Activated naive CD4-positive, alpha-beta T cell treated with anti-CD3 and anti-CD28 coated beads, Interleukin-2, amount 50 U/mL, for 72 hours (primary cell): ENCODE data around the gene TMCO4. TPM values are rescaled to one million over a fixed set of nuclear protein-coding genes. Genes with fewer than 3 reads are reported as not detected.

Source experiments
- ATAC-seq, 2 donors: fragments of 150-1000 bp; cut with Tn5 transposase; 2 replicates each; pipeline ENCODE4 v1.10.0; 2021; ENCODE audit warnings: mild to moderate bottlenecking in 2 of 2, moderate library complexity in 2 of 2
- DNase-seq, 2 donors: peaks; one replicate each; pipeline ENCODE4 v3.0.0; 2021 to 2022; ENCODE audit warnings: low spot score in 2 of 2
- H3K27ac Mint-ChIP-seq, 2 donors: one replicate each; pipeline ENCODE4 v1.8.0; 2022; ENCODE audit warnings: mild to moderate bottlenecking in 2 of 2, mixed read lengths in 2 of 2
- H3K36me3 Mint-ChIP-seq, 2 donors: one replicate each; pipeline ENCODE4 v1.8.0; 2022; ENCODE audit warnings: mixed read lengths in 2 of 2
- H3K9me3 Mint-ChIP-seq, 2 donors: one replicate each; pipeline ENCODE4 v1.8.0; 2022; ENCODE audit warnings: mixed read lengths in 2 of 2
- total RNA-seq, 2 donors: library from RNA; stranded (reverse); gene quantifications; one replicate each; pipeline ENCODE4 v1.2.3, GENCODE V29; 2022

The TMCO4 gene
- total RNA-seq, 2 donors from 2014 or later: 6.9 to 18.7 TPM

GRCh38 chr1:19654886-19655717 is 144.6 kb downstream of the TMCO4 start:
- H3K9me3 Mint-ChIP-seq: no peaks in the 10 kb centered on the region
- DNase-seq: no peak
- no peak overlapping the region for H3K27ac Mint-ChIP-seq
- no peaks in the 10 kb centered on the region for H3K36me3 Mint-ChIP-seq
- no peak for ATAC-seq

GRCh38 chr1:19654386-19654785 is 145.3 kb downstream of the TMCO4 start:
- Mint-ChIP-seq H3K27ac (no peak overlapping the region), H3K9me3 (no peaks in the 10 kb centered on the region), H3K36me3 (no peaks in the 10 kb centered on the region)
- no peak for ATAC-seq
- DNase-seq: no peak

- H3K9me3 Mint-ChIP-seq: no peaks in the 10 kb centered on the region
- peak in 1 of 2 donors; percentile 47 for DNase-seq
- no peak overlapping the region for H3K27ac Mint-ChIP-seq
- ATAC-seq: peak; percentile 65 to 70
- no peaks in the 10 kb centered on the region for H3K36me3 Mint-ChIP-seq
These were observed 148.5 kb downstream of the TMCO4 start for GRCh38 chr1:19651141-19651737.

- DNase-seq (no peak), ATAC-seq (no peak)
- no peaks in the 10 kb centered on the region for H3K36me3 Mint-ChIP-seq
- no peaks in the 10 kb centered on the region for H3K9me3 Mint-ChIP-seq
- no peak overlapping the region for H3K27ac Mint-ChIP-seq
These were observed 149.1 kb downstream of the TMCO4 start for GRCh38 chr1:19650416-19651140.

GRCh38 chr1:19648689-19649088 is 151.0 kb downstream of the TMCO4 start:
- Mint-ChIP-seq H3K36me3 (peaks cover 5 to 6% of the 10 kb centered on the region in 2 donors), H3K9me3 (no peaks in the 10 kb centered on the region), H3K27ac (no peak overlapping the region)
- DNase-seq: peak in 1 of 2 donors; percentile 45
- no peak for ATAC-seq

- H3K27ac Mint-ChIP-seq: no peak overlapping the region
- no peaks in the 10 kb centered on the region for H3K9me3 Mint-ChIP-seq
- DNase-seq: no peak
- H3K36me3 Mint-ChIP-seq: peaks cover 5 to 6% of the 10 kb centered on the region in 2 donors
- ATAC-seq: no peak
These were observed 151.5 kb downstream of the TMCO4 start for GRCh38 chr1:19648239-19648638.

- ATAC-seq: no peak
- Mint-ChIP-seq H3K27ac (peak overlapping the region in 1 of 2 donors; percentile 52), H3K9me3 (no peaks in the 10 kb centered on the region), H3K36me3 (peaks cover 5 to 6% of the 10 kb centered on the region in 2 donors)
- no peak for DNase-seq
These were observed 152.1 kb downstream of the TMCO4 start for GRCh38 chr1:19647643-19648042.

GRCh38 chr1:19646377-19647319 is 153.1 kb downstream of the TMCO4 start:
- no peak overlapping the region for H3K27ac Mint-ChIP-seq
- DNase-seq (no peak), ATAC-seq (no peak)
- H3K36me3 Mint-ChIP-seq: peaks cover 5 to 6% of the 10 kb centered on the region in 2 donors
- no peaks in the 10 kb centered on the region for H3K9me3 Mint-ChIP-seq

GRCh38 chr1:19645411-19646251 is 154.1 kb downstream of the TMCO4 start:
- H3K9me3 Mint-ChIP-seq: no peaks in the 10 kb centered on the region
- DNase-seq: no peak
- H3K27ac Mint-ChIP-seq: no peak overlapping the region
- no peak for ATAC-seq
- H3K36me3 Mint-ChIP-seq: peaks cover 5 to 6% of the 10 kb centered on the region in 2 donors

GRCh38 chr1:19644681-19645410 is 154.9 kb downstream of the TMCO4 start:
- DNase-seq (peak in 1 of 2 donors; percentile 63), ATAC-seq (peak; percentile 34 to 39)
- Mint-ChIP-seq H3K36me3 (peaks cover 5 to 6% of the 10 kb centered on the region in 2 donors), H3K27ac (peak overlapping the region; percentile 63 to 81), H3K9me3 (no peaks in the 10 kb centered on the region)

GRCh38 chr1:19644395-19644680 is 155.4 kb downstream of the TMCO4 start:
- Mint-ChIP-seq H3K27ac (peak overlapping the region in 1 of 2 donors; percentile 81), H3K9me3 (no peaks in the 10 kb centered on the region), H3K36me3 (peaks cover 5 to 6% of the 10 kb centered on the region in 2 donors)
- ATAC-seq (peak in 1 of 2 donors; percentile 30), DNase-seq (no peak)

- DNase-seq (peak; percentile 74 to 82), ATAC-seq (peak; percentile 91 to 93)
- H3K9me3 Mint-ChIP-seq: no peaks in the 10 kb centered on the region
- H3K27ac Mint-ChIP-seq: peak within 1 kb of the TSS; percentile 74 to 81
- peaks cover 5 to 6% of the 10 kb centered on the region in 2 donors for H3K36me3 Mint-ChIP-seq
These were observed 155.9 kb downstream of the TMCO4 start, which contains the start of gene NBL1 for GRCh38 chr1:19643602-19644394. Gene NBL1, plus strand, starts transcription at chr1:19644311. Its CDS starts 10,720 bp downstream, at chr1:19655031.

- no peak for DNase-seq
- Mint-ChIP-seq H3K27ac (peak overlapping the region; percentile 71 to 74), H3K9me3 (no peaks in the 10 kb centered on the region), H3K36me3 (peaks cover 5 to 6% of the 10 kb centered on the region in 2 donors)
- no peak for ATAC-seq
These were observed 156.6 kb downstream of the TMCO4 start for GRCh38 chr1:19643121-19643520.
